Measurements from ENCODE around the gene RAB7A.

The RAB7A gene

DNA sequence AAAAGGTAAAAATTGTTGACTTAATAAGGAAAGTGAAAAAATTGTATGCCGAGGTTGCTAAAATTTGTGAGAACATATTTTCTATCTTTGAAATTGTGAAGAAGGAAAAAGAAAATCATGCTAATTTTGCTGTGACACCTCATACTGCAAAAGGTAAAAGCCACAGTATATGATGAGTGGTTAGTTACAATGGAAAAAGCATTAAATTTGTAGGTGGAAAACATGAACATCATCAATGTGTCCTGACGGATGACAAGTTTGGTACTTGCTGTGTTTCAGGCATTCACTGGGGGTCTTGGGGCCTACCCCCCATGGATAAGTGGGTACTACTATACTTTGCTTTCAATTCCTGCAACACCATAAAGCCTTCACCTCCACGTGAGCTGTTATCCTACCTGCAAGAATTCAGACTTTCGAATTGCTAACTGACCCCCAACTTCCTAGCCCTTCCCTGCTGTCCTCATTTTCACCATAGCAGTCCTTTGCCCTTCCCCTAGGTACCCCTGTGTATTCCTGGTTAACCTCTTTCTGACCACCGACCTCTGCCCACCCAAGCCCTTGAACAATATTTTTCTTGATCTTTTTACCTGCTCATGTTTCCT, 62.4 kb downstream of the RAB7A start:
- Histone ChIP-seq H3K4me3 (ENCODE audit: low read depth, low read length) (no peak overlapping the region), H3K36me3 (replicated peaks) (no peaks in the 10 kb centered on the region), H3K27me3 (replicated peaks) (no peaks in the 10 kb centered on the region), H3K27ac (no peak overlapping the region)
- in situ Hi-C loops (cut with HindIII; ENCODE audit: low pct_ligation_motif_present, low sequenced_read_pairs), result loop anchor here (25.0 kb wide), 1 partner anchor 101 kb away; no protein-coding TSS in a partner anchor
- DNase-seq, result no peak
- TF ChIP-seq, protein P1, sequence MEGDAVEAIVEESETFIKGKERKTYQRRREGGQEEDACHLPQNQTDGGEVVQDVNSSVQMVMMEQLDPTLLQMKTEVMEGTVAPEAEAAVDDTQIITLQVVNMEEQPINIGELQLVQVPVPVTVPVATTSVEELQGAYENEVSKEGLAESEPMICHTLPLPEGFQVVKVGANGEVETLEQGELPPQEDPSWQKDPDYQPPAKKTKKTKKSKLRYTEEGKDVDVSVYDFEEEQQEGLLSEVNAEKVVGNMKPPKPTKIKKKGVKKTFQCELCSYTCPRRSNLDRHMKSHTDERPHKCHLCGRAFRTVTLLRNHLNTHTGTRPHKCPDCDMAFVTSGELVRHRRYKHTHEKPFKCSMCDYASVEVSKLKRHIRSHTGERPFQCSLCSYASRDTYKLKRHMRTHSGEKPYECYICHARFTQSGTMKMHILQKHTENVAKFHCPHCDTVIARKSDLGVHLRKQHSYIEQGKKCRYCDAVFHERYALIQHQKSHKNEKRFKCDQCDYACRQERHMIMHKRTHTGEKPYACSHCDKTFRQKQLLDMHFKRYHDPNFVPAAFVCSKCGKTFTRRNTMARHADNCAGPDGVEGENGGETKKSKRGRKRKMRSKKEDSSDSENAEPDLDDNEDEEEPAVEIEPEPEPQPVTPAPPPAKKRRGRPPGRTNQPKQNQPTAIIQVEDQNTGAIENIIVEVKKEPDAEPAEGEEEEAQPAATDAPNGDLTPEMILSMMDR (IDR thresholded peaks at IDR 0.05; ENCODE audit: low read depth, low read length, missing control alignments), result no peak

DNA sequence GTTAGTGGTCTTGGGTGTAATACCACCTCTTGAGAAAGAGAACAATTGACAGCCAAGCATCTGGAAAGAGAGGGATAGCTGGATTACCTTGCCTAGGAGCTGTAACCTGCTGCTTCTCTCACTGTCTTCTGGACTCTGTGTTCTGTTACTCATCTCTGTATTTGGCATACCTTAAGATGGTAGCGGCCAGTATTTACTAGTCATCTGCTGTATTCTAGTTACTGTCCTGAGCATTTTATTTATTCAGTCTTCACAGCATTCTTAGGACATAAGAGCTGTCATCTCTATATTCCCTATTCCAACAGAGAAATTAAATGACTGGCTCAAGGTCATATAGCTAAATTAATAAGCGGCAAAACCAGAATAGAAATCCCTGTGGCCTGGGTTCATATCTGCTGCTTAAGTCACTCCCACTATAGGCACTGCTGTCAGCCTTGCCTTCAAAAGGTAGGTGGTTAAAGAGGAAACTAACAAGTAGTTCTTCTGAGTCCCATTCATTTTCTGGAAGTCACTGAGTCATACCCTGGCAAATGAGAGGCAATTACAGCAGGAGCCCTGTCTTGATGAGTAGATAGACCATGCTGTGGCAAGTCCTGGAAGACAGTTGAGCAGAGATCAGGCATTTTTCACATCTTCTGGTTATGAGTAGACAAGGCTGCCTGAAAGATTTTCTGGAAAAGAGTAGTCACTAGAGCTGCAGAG, 68.2 kb downstream of the RAB7A start:
- in situ Hi-C loops (cut with HindIII; ENCODE audit: low pct_ligation_motif_present, low sequenced_read_pairs), result loop anchor here (25.0 kb wide), 1 partner anchor 107 kb away; no protein-coding TSS in a partner anchor
- H3K36me3 ChIP-seq (replicated peaks), result peaks cover 30% of the 10 kb centered on the region
- TF ChIP-seq, protein P1 (IDR thresholded peaks at IDR 0.05; ENCODE audit: low read depth, low read length, missing control alignments), result no peak
- no peak overlapping the region for H3K4me3 ChIP-seq (ENCODE audit: low read depth, low read length)
- H3K27me3 ChIP-seq (replicated peaks), result no peaks in the 10 kb centered on the region
- H3K27ac ChIP-seq, result no peak overlapping the region
- peak; percentile 57 for DNase-seq

DNA sequence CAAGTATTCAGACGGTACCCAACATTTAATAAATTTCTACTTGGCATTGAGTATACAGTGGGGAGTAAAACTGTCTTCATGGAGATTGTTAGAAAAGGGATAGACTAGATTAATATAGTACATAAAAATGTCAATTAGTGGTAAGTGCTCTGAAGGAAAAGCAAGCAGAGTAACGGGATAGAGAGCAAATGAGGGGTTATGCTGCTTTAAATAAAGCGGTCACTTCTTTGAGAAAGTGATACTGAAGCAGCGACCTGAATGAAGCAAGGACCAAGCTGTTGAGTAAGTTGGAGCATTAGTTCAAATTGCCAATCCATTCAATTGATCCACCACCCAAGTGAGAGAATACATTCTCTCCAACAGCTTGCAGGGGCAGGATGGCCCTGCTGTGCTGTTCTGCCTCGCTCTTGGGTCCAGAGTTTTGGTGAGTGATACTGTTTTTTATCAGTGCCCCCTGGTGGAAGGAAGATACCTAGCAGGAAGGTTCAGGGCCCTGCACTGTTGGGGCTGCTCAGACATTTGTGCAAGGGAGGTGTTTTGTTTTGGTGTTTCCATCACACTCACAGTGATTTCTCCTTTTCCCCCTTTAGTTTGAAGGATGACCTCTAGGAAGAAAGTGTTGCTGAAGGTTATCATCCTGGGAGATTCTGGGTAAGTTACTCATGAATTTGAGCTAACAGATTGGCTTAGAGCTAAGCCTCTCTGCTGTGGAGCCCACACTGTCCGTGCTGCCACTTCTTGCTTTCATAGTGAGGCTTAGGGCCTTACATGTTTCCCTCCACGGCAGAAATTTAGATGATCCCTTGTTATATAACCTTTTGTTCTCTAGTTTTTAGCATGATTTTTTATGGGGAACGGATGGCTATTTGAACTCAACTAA, 69.0 kb downstream of the RAB7A start:
- Histone ChIP-seq H3K4me3 (ENCODE audit: low read depth, low read length) (no peak overlapping the region), H3K27ac (no peak overlapping the region), H3K27me3 (replicated peaks) (no peaks in the 10 kb centered on the region), H3K36me3 (replicated peaks) (peaks cover 36% of the 10 kb centered on the region)
- TF ChIP-seq, protein P1 (IDR thresholded peaks at IDR 0.05; ENCODE audit: low read depth, low read length, missing control alignments), result peak; percentile 84
- in situ Hi-C loops (cut with HindIII; ENCODE audit: low pct_ligation_motif_present, low sequenced_read_pairs), result loop anchor here (25.0 kb wide), 1 partner anchor 108 kb away; no protein-coding TSS in a partner anchor
- DNase-seq, result peak; percentile 64

DNA sequence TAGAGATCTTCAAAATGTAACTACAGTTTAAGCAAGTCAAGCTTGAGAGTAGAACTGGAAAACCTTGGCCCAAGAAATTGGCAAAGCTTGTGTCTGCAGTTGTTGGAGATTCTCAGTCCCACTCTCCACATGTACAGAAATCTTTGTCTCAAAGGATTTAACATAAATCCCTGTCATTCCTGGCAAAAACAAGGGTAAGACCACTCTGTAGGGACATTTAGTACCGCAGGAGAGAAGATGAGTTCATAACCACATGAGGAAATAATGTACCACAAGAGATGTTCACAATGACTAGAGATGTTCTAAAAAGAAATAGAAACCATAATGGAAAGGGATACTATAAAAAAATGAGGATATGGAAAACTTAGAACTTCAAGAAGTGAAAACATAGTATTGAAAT, 73.7 kb downstream of the RAB7A start:
- H3K36me3 ChIP-seq (replicated peaks), result peaks cover 38% of the 10 kb centered on the region
- in situ Hi-C loops (cut with HindIII; ENCODE audit: low pct_ligation_motif_present, low sequenced_read_pairs), result loop anchor here (25.0 kb wide), 1 partner anchor 112 kb away; no protein-coding TSS in a partner anchor
- TF ChIP-seq, protein P1 (IDR thresholded peaks at IDR 0.05; ENCODE audit: low read depth, low read length, missing control alignments), result no peak
- no peak overlapping the region for H3K4me3 ChIP-seq (ENCODE audit: low read depth, low read length)
- no peaks in the 10 kb centered on the region for H3K27me3 ChIP-seq (replicated peaks)
- H3K27ac ChIP-seq, result no peak overlapping the region
- no peak for DNase-seq

DNA sequence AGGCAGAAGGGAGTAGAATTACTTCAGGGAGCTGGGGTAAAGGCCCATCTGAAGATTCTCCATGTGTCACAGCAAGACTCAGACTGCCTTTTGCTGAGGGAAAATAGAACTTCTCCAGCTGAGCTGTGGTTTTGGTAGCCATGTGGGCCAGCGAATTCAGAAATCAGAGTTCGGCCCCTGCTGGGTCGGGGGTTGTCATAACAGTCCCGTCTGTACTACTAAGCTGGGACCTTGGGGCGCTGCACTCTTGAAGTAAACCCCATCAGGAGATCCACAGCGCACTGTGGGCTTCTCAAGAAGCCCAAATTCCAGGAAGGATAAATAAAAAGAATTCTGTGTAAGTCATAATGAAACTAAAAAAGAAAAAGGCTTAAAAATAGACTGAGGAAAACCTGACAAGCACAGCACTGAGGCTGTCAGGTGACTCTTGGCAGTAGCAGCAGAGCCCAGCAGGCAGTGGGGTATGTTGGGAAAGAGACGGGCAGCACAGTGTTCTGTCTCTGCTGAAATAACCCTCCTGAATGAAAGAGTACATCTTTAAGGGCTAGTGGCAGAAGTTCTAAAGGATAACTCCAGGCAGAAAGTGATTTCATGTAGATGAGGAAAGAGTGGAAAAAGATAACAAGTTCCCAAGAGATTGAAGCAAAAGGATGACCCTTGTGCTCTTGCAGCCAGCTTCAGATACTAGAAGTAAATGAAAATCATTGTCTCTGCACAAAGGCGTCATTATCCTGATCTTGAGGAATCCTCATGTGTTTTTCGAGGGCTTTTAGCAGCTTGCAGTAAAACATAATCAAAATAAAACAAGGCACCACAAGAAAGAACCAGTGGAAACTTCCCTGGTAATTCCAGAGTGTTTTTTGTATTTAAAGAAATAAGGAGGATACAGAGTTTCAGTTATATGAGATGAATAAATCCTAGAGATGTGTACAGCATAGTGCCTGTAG, 74.5 kb downstream of the RAB7A start:
- DNase-seq, result no peak
- TF ChIP-seq, protein P1 (IDR thresholded peaks at IDR 0.05; ENCODE audit: low read depth, low read length, missing control alignments), result no peak
- Histone ChIP-seq H3K36me3 (replicated peaks) (peaks cover 42% of the 10 kb centered on the region), H3K27me3 (replicated peaks) (no peaks in the 10 kb centered on the region), H3K4me3 (ENCODE audit: low read depth, low read length) (no peak overlapping the region), H3K27ac (no peak overlapping the region)
- in situ Hi-C loops (cut with HindIII; ENCODE audit: low pct_ligation_motif_present, low sequenced_read_pairs), result no loop called here

Measured in brain microvascular endothelial cell (primary cell).